Stimulated activated memory B cell treated with anti-CD40 and anti-IgM and Interleukin-4, amounts not matched to agents 10 μg/mL and 1 μg/mL and 100 μg/mL, for 72 hours (primary cell): ENCODE measurements around the gene DEGS1.

Source experiments
- ATAC-seq: fragments of 150-1000 bp; cut with Tn5 transposase; 2 replicates; pipeline ENCODE4 v1.10.0; 2021
- H3K27ac Mint-ChIP-seq: one replicate; pipeline ENCODE4 v1.8.0; 2022; ENCODE audit warnings: mild to moderate bottlenecking, mixed read lengths
- H3K27me3 Mint-ChIP-seq: one replicate; pipeline ENCODE4 v1.8.0; 2022; ENCODE audit warnings: mixed read lengths
- H3K36me3 Mint-ChIP-seq: one replicate; pipeline ENCODE4 v1.8.0; 2022; ENCODE audit warnings: mixed read lengths
- H3K4me1 Mint-ChIP-seq: one replicate; pipeline ENCODE4 v1.8.0; 2022; ENCODE audit warnings: mixed read lengths
- H3K4me3 Mint-ChIP-seq: one replicate; pipeline ENCODE4 v1.8.0; 2022; ENCODE audit warnings: mild to moderate bottlenecking, moderate library complexity, mixed read lengths
- H3K9me3 Mint-ChIP-seq: one replicate; pipeline ENCODE4 v1.8.0; 2022; ENCODE audit warnings: mixed read lengths

DEGS1 gene

GRCh38 chr1:224170748-224171478 lies 12.1 kb upstream of the DEGS1 start:
- Mint-ChIP-seq H3K36me3 (peaks cover 10% of the 10 kb centered on the region), H3K27me3 (no peaks in the 10 kb centered on the region), H3K9me3 (no peaks in the 10 kb centered on the region), H3K4me1 (peaks cover 41% of the 10 kb centered on the region), H3K4me3 (no peak overlapping the region), H3K27ac (no peak overlapping the region)
- ATAC-seq: no peak

GRCh38 chr1:224172229-224172628 lies 10.8 kb upstream of the DEGS1 start:
- H3K36me3 Mint-ChIP-seq: peaks cover 10% of the 10 kb centered on the region
- no peaks in the 10 kb centered on the region for H3K9me3 Mint-ChIP-seq
- no peak overlapping the region for H3K27ac Mint-ChIP-seq
- H3K4me3 Mint-ChIP-seq: no peak overlapping the region
- H3K27me3 Mint-ChIP-seq: no peaks in the 10 kb centered on the region
- no peak for ATAC-seq
- peaks cover 43% of the 10 kb centered on the region for H3K4me1 Mint-ChIP-seq

- H3K27ac Mint-ChIP-seq: no peak overlapping the region
- H3K9me3 Mint-ChIP-seq: no peaks in the 10 kb centered on the region
- H3K4me3 Mint-ChIP-seq: no peak overlapping the region
- ATAC-seq: no peak
- peaks cover 10% of the 10 kb centered on the region for H3K36me3 Mint-ChIP-seq
- H3K4me1 Mint-ChIP-seq: peaks cover 43% of the 10 kb centered on the region
- H3K27me3 Mint-ChIP-seq: no peaks in the 10 kb centered on the region
Measured at GRCh38 chr1:224173523-224173922, 9.5 kb upstream of the DEGS1 start.

GRCh38 chr1:224175617-224176016 lies 7.4 kb upstream of the DEGS1 start:
- Mint-ChIP-seq H3K36me3 (peaks cover 10% of the 10 kb centered on the region), H3K27ac (no peak overlapping the region), H3K4me1 (peaks cover 22% of the 10 kb centered on the region), H3K4me3 (peak overlapping the region; percentile 20), H3K27me3 (no peaks in the 10 kb centered on the region), H3K9me3 (no peaks in the 10 kb centered on the region)
- no peak for ATAC-seq

GRCh38 chr1:224177356-224177999 lies 5.6 kb upstream of the DEGS1 start:
- no peaks in the 10 kb centered on the region for H3K9me3 Mint-ChIP-seq
- no peaks in the 10 kb centered on the region for H3K27me3 Mint-ChIP-seq
- H3K27ac Mint-ChIP-seq: no peak overlapping the region
- no peak for ATAC-seq
- H3K36me3 Mint-ChIP-seq: no peaks in the 10 kb centered on the region
- H3K4me3 Mint-ChIP-seq: no peak overlapping the region
- peaks cover 25% of the 10 kb centered on the region for H3K4me1 Mint-ChIP-seq

GRCh38 chr1:224178894-224179293 lies 4.1 kb upstream of the DEGS1 start:
- H3K4me3 Mint-ChIP-seq: no peak overlapping the region
- peaks cover 29% of the 10 kb centered on the region for H3K4me1 Mint-ChIP-seq
- no peaks in the 10 kb centered on the region for H3K27me3 Mint-ChIP-seq
- no peak overlapping the region for H3K27ac Mint-ChIP-seq
- H3K36me3 Mint-ChIP-seq: no peaks in the 10 kb centered on the region
- no peak for ATAC-seq
- no peaks in the 10 kb centered on the region for H3K9me3 Mint-ChIP-seq

GRCh38 chr1:224180783-224181452 lies 2.1 kb upstream of the DEGS1 start:
- Mint-ChIP-seq H3K27ac (peak overlapping the region; percentile 96), H3K4me3 (no peak overlapping the region), H3K36me3 (peaks cover 6% of the 10 kb centered on the region), H3K4me1 (peaks cover 43% of the 10 kb centered on the region), H3K27me3 (no peaks in the 10 kb centered on the region), H3K9me3 (no peaks in the 10 kb centered on the region)
- ATAC-seq: no peak

GRCh38 chr1:224181453-224181810 lies 1.6 kb upstream of the DEGS1 start:
- Mint-ChIP-seq H3K9me3 (no peaks in the 10 kb centered on the region), H3K27me3 (no peaks in the 10 kb centered on the region), H3K27ac (peak overlapping the region; percentile 96), H3K36me3 (peaks cover 10% of the 10 kb centered on the region), H3K4me3 (no peak overlapping the region), H3K4me1 (peaks cover 46% of the 10 kb centered on the region)
- ATAC-seq: no peak

- peaks cover 12% of the 10 kb centered on the region for H3K36me3 Mint-ChIP-seq
- peak; percentile 75 for ATAC-seq
- H3K27ac Mint-ChIP-seq: peak overlapping the region; percentile 96
- H3K27me3 Mint-ChIP-seq: no peaks in the 10 kb centered on the region
- peak overlapping the region; percentile 92 for H3K4me3 Mint-ChIP-seq
- H3K4me1 Mint-ChIP-seq: peaks cover 53% of the 10 kb centered on the region
- no peaks in the 10 kb centered on the region for H3K9me3 Mint-ChIP-seq
Measured at GRCh38 chr1:224182057-224182865, 779 bp upstream of the DEGS1 start.

GRCh38 chr1:224183591-224184312 lies 712 bp downstream of the DEGS1 start:
- no peaks in the 10 kb centered on the region for H3K27me3 Mint-ChIP-seq
- H3K9me3 Mint-ChIP-seq: no peaks in the 10 kb centered on the region
- peaks cover 58% of the 10 kb centered on the region for H3K4me1 Mint-ChIP-seq
- H3K4me3 Mint-ChIP-seq: peak overlapping the region; percentile 94
- ATAC-seq: peak; percentile 78
- H3K36me3 Mint-ChIP-seq: peaks cover 18% of the 10 kb centered on the region
- peak overlapping the region; percentile 96 for H3K27ac Mint-ChIP-seq

GRCh38 chr1:224185208-224185607 lies 2.2 kb downstream of the DEGS1 start:
- Mint-ChIP-seq H3K36me3 (peaks cover 25% of the 10 kb centered on the region), H3K27me3 (no peaks in the 10 kb centered on the region), H3K4me3 (peak overlapping the region; percentile 94), H3K27ac (peak overlapping the region; percentile 96), H3K4me1 (peaks cover 68% of the 10 kb centered on the region), H3K9me3 (no peaks in the 10 kb centered on the region)
- no peak for ATAC-seq

GRCh38 chr1:224188286-224188685 lies 5.2 kb downstream of the DEGS1 start:
- Mint-ChIP-seq H3K4me3 (no peak overlapping the region), H3K27ac (no peak overlapping the region), H3K36me3 (peaks cover 25% of the 10 kb centered on the region), H3K9me3 (no peaks in the 10 kb centered on the region), H3K27me3 (no peaks in the 10 kb centered on the region), H3K4me1 (peaks cover 52% of the 10 kb centered on the region)
- ATAC-seq: no peak

GRCh38 chr1:224189561-224189960 lies 6.5 kb downstream of the DEGS1 start:
- no peak overlapping the region for H3K4me3 Mint-ChIP-seq
- H3K27me3 Mint-ChIP-seq: no peaks in the 10 kb centered on the region
- H3K9me3 Mint-ChIP-seq: no peaks in the 10 kb centered on the region
- peaks cover 32% of the 10 kb centered on the region for H3K36me3 Mint-ChIP-seq
- ATAC-seq: no peak
- H3K27ac Mint-ChIP-seq: no peak overlapping the region
- H3K4me1 Mint-ChIP-seq: peaks cover 46% of the 10 kb centered on the region

- Mint-ChIP-seq H3K4me3 (no peak overlapping the region), H3K27ac (peak overlapping the region; percentile 37), H3K27me3 (no peaks in the 10 kb centered on the region), H3K9me3 (no peaks in the 10 kb centered on the region), H3K4me1 (peaks cover 27% of the 10 kb centered on the region), H3K36me3 (peaks cover 33% of the 10 kb centered on the region)
- peak; percentile 88 for ATAC-seq
Measured at GRCh38 chr1:224192082-224192788, 9.2 kb downstream of the DEGS1 start.
